Gastrocnemius medialis (tissue), 4 donors: ENCODE measurements around the gene SH3GL2. TPM values are rescaled to one million over a fixed set of nuclear protein-coding genes. Genes with fewer than 3 reads are reported as not detected.

Experiments
- ATAC-seq, 2 donors: fragments of 150-250 bp; one replicate each; pipeline ENCODE4 v1.9.1; 2016
- DNase-seq, 2 donors: peaks; one replicate each; pipeline ENCODE4 v3.0.0-alpha.2; 2019
- H3K27ac ChIP-seq, 4 donors: fragments of 200-600 bp; sonication (generic); 1 replicate in 1 of 4; 2 replicates in 3 of 4; pipeline ENCODE4 v1.5.1; 2016 to 2018; ENCODE audit warnings: mild to moderate bottlenecking in 2 of 4, moderate library complexity in 1 of 4
- H3K27me3 ChIP-seq, 3 donors: fragments of 200-600 bp; sonication (generic) in 2 of 3; 1 replicate in 1 of 3; 2 replicates in 2 of 3; pipeline versions ENCODE4 v1.5.1 to v1.6.0; 2016 to 2019; ENCODE audit warnings: mild to moderate bottlenecking in 1 of 3, moderate library complexity in 1 of 3
- H3K36me3 ChIP-seq, 2 donors: fragments of 200-600 bp; sonication (generic) in 1 of 2; one replicate each; pipeline ENCODE4 v1.5.1; 2017 to 2018
- H3K4me1 ChIP-seq, 2 donors: fragments of 200-600 bp; sonication (generic) in 1 of 2; one replicate each; pipeline ENCODE4 v1.5.1; 2016 to 2017; ENCODE audit warnings: mild to moderate bottlenecking in 2 of 2
- H3K4me3 ChIP-seq, 4 donors: fragments of 200-600 bp; sonication (generic) in 3 of 4; 1 replicate in 1 of 4; 2 replicates in 3 of 4; pipeline ENCODE4 v1.5.1; 2016 to 2019; ENCODE audit warnings: mild to moderate bottlenecking in 2 of 4
- H3K9me3 ChIP-seq, 3 donors: fragments of 200-600 bp; sonication (generic) in 2 of 3; 1 replicate in 1 of 3; 2 replicates in 2 of 3; pipeline ENCODE4 v1.5.1; 2016 to 2019
- POLR2A ChIP-seq, 2 donors: fragments of 450-650 bp; IDR thresholded peaks; one replicate each; pipeline ENCODE4 v1.6.1; 2017; ENCODE audit warnings: antibody characterized with exemption in 2 of 2, mild to moderate bottlenecking in 2 of 2, moderate library complexity in 2 of 2
- in situ Hi-C, 4 donors: fragments of 200-750 bp; cut with MboI; loops; one replicate each; pipeline versions ENCODE4 v1.15.0 to v1.8.0; 2017; ENCODE audit warnings: low sequenced_read_pairs in 4 of 4
- intact Hi-C: fragments of 100-400 bp; cut with DNase I; formaldehyde crosslinking; loops from one replicate; pipeline ENCODE4 v1.15.1; 2023; ENCODE audit warnings: low total_unique reads
- total RNA-seq, 4 donors: library from RNA; depleted of rRNA; stranded (reverse); fragments of >200 nt; gene quantifications; one replicate each; pipeline versions ENCODE4 v1.1.0 to v1.2.3, GENCODE V29; 2016
- TF ChIP-seq, protein P1 (sequence below), 5 experiments: fragments of 450-650 bp in 3 of 5; fragments of 200-600 bp in 2 of 5; sonication (generic) in 2 of 5; IDR thresholded peaks in 4 of 5; conservative IDR thresholded peaks in 1 of 5; 1 replicate in 4 of 5; 2 replicates in 1 of 5; pipeline ENCODE4 v1.5.1; 2016 to 2019; ENCODE audit warnings: antibody characterized with exemption in 5 of 5, mild to moderate bottlenecking in 3 of 5, moderate library complexity in 3 of 5

SH3GL2 gene
- total RNA-seq, 4 donors from 2014 or later, result not detected

DNA sequence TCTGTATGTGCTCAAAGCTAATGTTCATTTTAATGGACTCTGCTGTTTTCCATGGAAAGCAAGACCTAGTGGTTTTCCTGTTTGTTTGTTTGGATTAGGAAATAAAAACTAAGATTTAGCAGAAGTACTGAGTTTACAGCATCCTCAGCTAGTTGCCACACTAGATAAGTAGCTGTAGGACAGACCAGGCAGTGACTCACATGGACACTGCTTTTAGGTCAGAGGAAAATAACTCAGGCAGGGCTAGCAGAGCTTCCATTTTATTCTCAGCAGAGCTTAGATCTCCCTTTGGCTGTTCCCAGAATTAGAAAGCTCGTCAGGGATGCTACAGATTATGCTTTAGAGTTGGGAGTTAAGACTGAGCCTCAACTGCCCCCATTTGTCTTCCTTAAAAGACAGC, 204.4 kb downstream of the SH3GL2 start:
- Histone ChIP-seq H3K36me3 (no peaks in the 10 kb centered on the region), H3K27ac (no peak overlapping the region), H3K9me3 (no peaks in the 10 kb centered on the region), H3K4me3 (no peak overlapping the region), H3K27me3 (no peaks in the 10 kb centered on the region), H3K4me1 (no peaks in the 10 kb centered on the region)
- intact Hi-C loops (no loop called here), in situ Hi-C loops (no loop called here)
- ATAC-seq (no peak), DNase-seq (no peak)
- TF ChIP-seq, protein P1, sequence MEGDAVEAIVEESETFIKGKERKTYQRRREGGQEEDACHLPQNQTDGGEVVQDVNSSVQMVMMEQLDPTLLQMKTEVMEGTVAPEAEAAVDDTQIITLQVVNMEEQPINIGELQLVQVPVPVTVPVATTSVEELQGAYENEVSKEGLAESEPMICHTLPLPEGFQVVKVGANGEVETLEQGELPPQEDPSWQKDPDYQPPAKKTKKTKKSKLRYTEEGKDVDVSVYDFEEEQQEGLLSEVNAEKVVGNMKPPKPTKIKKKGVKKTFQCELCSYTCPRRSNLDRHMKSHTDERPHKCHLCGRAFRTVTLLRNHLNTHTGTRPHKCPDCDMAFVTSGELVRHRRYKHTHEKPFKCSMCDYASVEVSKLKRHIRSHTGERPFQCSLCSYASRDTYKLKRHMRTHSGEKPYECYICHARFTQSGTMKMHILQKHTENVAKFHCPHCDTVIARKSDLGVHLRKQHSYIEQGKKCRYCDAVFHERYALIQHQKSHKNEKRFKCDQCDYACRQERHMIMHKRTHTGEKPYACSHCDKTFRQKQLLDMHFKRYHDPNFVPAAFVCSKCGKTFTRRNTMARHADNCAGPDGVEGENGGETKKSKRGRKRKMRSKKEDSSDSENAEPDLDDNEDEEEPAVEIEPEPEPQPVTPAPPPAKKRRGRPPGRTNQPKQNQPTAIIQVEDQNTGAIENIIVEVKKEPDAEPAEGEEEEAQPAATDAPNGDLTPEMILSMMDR (IDR thresholded peaks at IDR 0.05 in 4 of 5, conservative IDR thresholded peaks at IDR 0.05 in 1 of 5), result no peak
- no peak for TF ChIP-seq POLR2A (IDR thresholded peaks at IDR 0.05)

DNA sequence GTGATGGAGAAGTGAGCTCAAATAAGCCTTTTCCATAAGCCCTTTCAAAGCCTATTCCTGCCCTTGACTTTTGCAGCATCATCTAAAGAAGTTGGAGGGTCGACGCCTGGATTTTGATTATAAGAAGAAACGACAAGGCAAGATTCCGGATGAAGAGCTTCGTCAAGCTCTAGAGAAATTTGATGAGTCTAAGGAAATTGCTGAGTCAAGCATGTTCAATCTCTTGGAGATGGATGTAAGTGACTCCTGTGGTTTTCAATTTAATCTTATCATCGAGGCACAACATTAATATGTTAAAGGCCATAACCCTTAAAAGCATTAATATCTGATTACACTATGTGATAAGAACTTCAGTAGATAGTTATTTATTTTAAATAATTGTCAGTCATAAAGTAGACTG, 210.4 kb downstream of the SH3GL2 start:
- no peaks in the 10 kb centered on the region for H3K9me3 ChIP-seq
- ATAC-seq, result no peak
- H3K4me3 ChIP-seq, result no peak overlapping the region
- H3K4me1 ChIP-seq, result no peaks in the 10 kb centered on the region
- H3K27ac ChIP-seq, result no peak overlapping the region
- DNase-seq, result no peak
- TF ChIP-seq POLR2A (IDR thresholded peaks at IDR 0.05), result no peak
- TF ChIP-seq, protein P1 (IDR thresholded peaks at IDR 0.05 in 4 of 5, conservative IDR thresholded peaks at IDR 0.05 in 1 of 5), result no peak
- no peaks in the 10 kb centered on the region for H3K27me3 ChIP-seq
- H3K36me3 ChIP-seq, result no peaks in the 10 kb centered on the region
- intact Hi-C loops (no loop called here), in situ Hi-C loops (no loop called here)

DNA sequence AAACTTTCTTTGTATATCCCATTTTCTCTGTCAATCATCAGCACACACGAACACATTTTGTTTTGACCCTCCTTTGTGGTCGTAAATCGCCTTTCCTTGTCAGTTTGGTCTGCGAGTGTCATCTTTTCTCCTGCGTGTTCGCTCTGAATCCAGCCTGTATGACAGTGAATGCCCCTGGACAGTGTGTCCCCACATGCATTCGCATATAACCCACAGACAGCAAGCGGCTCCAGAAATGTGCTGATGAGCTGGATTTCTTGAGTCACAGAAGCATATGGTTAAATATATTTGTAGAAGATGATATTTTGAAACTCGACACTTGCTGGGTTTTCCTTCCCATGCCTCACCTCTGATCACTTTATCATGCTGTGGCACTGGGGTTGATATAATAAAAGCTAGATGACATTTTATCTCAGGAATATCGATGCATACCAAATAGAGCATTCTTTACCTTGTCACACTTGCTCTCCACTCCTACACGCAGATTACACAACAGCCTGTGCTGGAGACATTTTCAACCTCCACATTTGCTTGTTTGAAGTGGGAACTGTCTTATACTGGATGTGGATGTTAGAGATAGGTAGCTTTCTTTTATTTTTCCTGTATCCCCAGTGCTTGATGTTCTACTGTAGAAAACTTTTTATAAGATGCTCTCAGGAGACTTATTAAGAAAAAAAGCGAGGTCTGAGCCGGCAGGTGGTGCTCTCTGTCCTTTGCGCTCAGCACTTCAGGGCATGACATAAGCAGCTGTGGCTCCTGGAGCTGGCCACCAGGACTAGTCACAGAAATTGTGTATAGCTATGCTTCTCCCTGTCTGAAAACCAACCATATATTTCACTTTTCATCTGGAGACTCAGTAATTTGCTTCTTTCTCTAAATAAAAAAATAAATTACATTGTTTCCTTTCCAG, 215.1 kb downstream of the SH3GL2 start:
- H3K4me1 ChIP-seq, result no peaks in the 10 kb centered on the region
- H3K27ac ChIP-seq, result no peak overlapping the region
- intact Hi-C loops, result no loop called here
- ATAC-seq, result no peak
- no peaks in the 10 kb centered on the region for H3K9me3 ChIP-seq
- no peaks in the 10 kb centered on the region for H3K36me3 ChIP-seq
- no peak for TF ChIP-seq POLR2A (IDR thresholded peaks at IDR 0.05)
- TF ChIP-seq, protein P1 (IDR thresholded peaks at IDR 0.05 in 4 of 5, conservative IDR thresholded peaks at IDR 0.05 in 1 of 5), result no peak
- DNase-seq, result no peak
- no peaks in the 10 kb centered on the region for H3K27me3 ChIP-seq
- in situ Hi-C loops, result no loop called here
- H3K4me3 ChIP-seq, result no peak overlapping the region

DNA sequence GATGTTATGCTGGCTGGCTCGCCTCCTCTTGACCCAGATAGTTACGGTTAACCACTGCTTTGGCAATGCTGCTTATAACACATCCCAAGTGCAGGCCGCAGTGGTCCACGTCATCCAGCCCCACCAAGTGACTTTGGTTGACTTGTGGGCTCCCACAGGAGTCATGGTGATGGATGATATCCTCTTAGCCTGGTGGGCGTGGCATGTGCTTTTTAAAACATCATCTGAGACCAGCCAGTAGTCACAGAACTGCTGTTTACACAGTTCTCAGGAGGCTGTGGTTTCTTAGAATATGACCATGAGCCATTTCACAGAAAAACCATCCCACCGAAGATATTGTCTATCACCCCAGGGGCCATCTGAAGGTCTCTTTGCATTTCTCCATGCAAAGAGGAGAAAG, 216.9 kb downstream of the SH3GL2 start:
- TF ChIP-seq, protein P1 (IDR thresholded peaks at IDR 0.05 in 4 of 5, conservative IDR thresholded peaks at IDR 0.05 in 1 of 5), result no peak
- TF ChIP-seq POLR2A (IDR thresholded peaks at IDR 0.05), result no peak
- no peaks in the 10 kb centered on the region for H3K4me1 ChIP-seq
- ATAC-seq, result no peak
- H3K27me3 ChIP-seq, result no peaks in the 10 kb centered on the region
- no peak for DNase-seq
- H3K9me3 ChIP-seq, result no peaks in the 10 kb centered on the region
- no peak overlapping the region for H3K27ac ChIP-seq
- intact Hi-C loops (no loop called here), in situ Hi-C loops (no loop called here)
- H3K4me3 ChIP-seq, result no peak overlapping the region
- H3K36me3 ChIP-seq, result no peaks in the 10 kb centered on the region
